Measurements from ENCODE around the gene RABL6. TPM values are rescaled to one million over a fixed set of nuclear protein-coding genes. Genes with fewer than 3 reads are reported as not detected.

RABL6 gene
- total and polyA plus RNA-seq, 2 donors (not counting 1 experiment from before 2014, with no cell fraction given), result 36.8 to 59.6 TPM

DNA sequence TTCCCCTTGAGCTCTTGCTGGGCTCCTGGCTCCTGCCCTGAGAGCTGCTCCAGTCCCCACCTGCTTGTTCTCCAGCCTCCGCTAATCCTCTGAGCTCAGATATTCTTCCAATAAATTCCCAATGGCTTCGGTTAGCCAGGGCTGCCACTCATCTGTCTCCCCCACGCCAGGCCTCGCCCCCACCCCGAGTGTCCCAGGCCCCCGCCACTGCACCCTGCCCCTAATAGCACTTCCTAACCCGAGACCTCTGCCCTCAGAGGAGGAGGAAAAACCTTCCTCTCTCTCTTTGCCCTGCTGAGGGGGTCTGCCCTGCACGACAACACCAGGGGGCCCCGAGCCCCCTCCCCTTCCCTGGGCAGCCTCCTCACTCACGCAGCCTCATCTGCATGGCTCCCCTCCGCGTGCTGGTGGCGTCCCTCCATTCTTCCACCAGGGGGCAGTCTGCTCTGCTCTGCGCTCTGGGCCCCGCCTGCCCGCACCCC is 38.0 kb upstream of the RABL6 start:
- H3K27me3 ChIP-seq (ENCODE audit: control insufficient read depth, insufficient read depth, low read length), result peaks cover 8% of the 10 kb centered on the region
- H3K9me3 ChIP-seq (ENCODE audit: control insufficient read depth, insufficient read depth, low read depth, low read length), result no peaks in the 10 kb centered on the region
- no peak for DNase-seq (ENCODE audit: low read depth in 2 of 2)
- no peak overlapping the region for H3K4me3 ChIP-seq (replicated peaks in 1 of 4; ENCODE audit: control extremely low read depth in 1 of 4, insufficient read depth in 1 of 4, low read depth in 3 of 4, low read length in 4 of 4)
- TF ChIP-seq, protein P1, sequence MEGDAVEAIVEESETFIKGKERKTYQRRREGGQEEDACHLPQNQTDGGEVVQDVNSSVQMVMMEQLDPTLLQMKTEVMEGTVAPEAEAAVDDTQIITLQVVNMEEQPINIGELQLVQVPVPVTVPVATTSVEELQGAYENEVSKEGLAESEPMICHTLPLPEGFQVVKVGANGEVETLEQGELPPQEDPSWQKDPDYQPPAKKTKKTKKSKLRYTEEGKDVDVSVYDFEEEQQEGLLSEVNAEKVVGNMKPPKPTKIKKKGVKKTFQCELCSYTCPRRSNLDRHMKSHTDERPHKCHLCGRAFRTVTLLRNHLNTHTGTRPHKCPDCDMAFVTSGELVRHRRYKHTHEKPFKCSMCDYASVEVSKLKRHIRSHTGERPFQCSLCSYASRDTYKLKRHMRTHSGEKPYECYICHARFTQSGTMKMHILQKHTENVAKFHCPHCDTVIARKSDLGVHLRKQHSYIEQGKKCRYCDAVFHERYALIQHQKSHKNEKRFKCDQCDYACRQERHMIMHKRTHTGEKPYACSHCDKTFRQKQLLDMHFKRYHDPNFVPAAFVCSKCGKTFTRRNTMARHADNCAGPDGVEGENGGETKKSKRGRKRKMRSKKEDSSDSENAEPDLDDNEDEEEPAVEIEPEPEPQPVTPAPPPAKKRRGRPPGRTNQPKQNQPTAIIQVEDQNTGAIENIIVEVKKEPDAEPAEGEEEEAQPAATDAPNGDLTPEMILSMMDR (conservative IDR thresholded peaks at IDR 0.05 in 1 of 2, IDR thresholded peaks at IDR 0.05 in 1 of 2; ENCODE audit: low read depth in 1 of 2, low read length in 2 of 2), result peak; percentile 34 to 53
- no peak for TF ChIP-seq EZH2 (IDR thresholded peaks at IDR 0.05; ENCODE audit: low read length, missing control alignments)
- H3K79me2 ChIP-seq (ENCODE audit: control insufficient read depth, insufficient read depth, low read length), result no peaks in the 10 kb centered on the region
- H4K20me1 ChIP-seq (ENCODE audit: control insufficient read depth, extremely low read depth, insufficient read depth, low read length), result no peaks in the 10 kb centered on the region
- no peak overlapping the region for H3K9ac ChIP-seq (ENCODE audit: insufficient read depth, low read length)
- no peak overlapping the region for H3K4me2 ChIP-seq (ENCODE audit: extremely low read depth, insufficient read depth, low read length)
- H2AFZ ChIP-seq (ENCODE audit: low read length), result no peak overlapping the region
- no peak overlapping the region for H3K27ac ChIP-seq (ENCODE audit: insufficient read depth, low read length)
- no peaks in the 10 kb centered on the region for H3K4me1 ChIP-seq (ENCODE audit: control insufficient read depth, extremely low read depth, insufficient read depth, low read length)
- H3K36me3 ChIP-seq (ENCODE audit: control insufficient read depth, insufficient read depth, low read length), result no peaks in the 10 kb centered on the region

DNA sequence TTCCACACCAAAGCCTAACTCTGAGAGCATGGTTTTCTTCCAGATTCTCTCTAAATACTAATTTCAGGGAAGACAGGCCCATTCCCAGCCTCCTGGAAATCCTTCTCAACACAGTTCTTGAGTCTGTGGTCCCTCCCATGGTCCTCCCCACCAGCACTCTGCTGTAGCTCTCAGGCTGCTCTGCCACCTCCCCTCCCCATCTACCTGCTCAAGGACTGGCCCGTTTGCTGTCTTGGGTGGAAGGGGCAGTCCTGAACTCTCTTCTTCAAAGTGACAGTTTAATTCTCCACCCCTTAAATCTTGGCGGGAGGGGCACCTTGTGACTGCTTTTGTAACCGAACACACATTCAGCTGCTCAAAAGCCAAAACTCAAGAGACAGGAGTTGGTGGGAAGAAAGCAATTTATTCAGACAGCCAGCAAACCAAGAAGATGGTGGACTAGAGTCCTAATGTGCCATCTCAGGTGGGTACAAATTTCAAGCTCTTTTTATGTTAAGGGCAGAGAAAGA is 35.8 kb upstream of the RABL6 start:
- H2AFZ ChIP-seq (ENCODE audit: low read length), result no peak overlapping the region
- no peak overlapping the region for H3K4me3 ChIP-seq (replicated peaks in 1 of 4; ENCODE audit: control extremely low read depth in 1 of 4, insufficient read depth in 1 of 4, low read depth in 3 of 4, low read length in 4 of 4)
- H3K27me3 ChIP-seq (ENCODE audit: control insufficient read depth, insufficient read depth, low read length), result peaks cover 5% of the 10 kb centered on the region
- H3K79me2 ChIP-seq (ENCODE audit: control insufficient read depth, insufficient read depth, low read length), result no peaks in the 10 kb centered on the region
- no peak overlapping the region for H3K4me2 ChIP-seq (ENCODE audit: extremely low read depth, insufficient read depth, low read length)
- H3K9me3 ChIP-seq (ENCODE audit: control insufficient read depth, insufficient read depth, low read depth, low read length), result no peaks in the 10 kb centered on the region
- no peaks in the 10 kb centered on the region for H3K36me3 ChIP-seq (ENCODE audit: control insufficient read depth, insufficient read depth, low read length)
- no peak for DNase-seq (ENCODE audit: low read depth in 2 of 2)
- no peaks in the 10 kb centered on the region for H3K4me1 ChIP-seq (ENCODE audit: control insufficient read depth, extremely low read depth, insufficient read depth, low read length)
- no peaks in the 10 kb centered on the region for H4K20me1 ChIP-seq (ENCODE audit: control insufficient read depth, extremely low read depth, insufficient read depth, low read length)
- H3K9ac ChIP-seq (ENCODE audit: insufficient read depth, low read length), result no peak overlapping the region
- TF ChIP-seq, protein P1 (conservative IDR thresholded peaks at IDR 0.05 in 1 of 2, IDR thresholded peaks at IDR 0.05 in 1 of 2; ENCODE audit: low read depth in 1 of 2, low read length in 2 of 2), result no peak
- TF ChIP-seq EZH2 (IDR thresholded peaks at IDR 0.05; ENCODE audit: low read length, missing control alignments), result no peak
- H3K27ac ChIP-seq (ENCODE audit: insufficient read depth, low read length), result no peak overlapping the region

DNA sequence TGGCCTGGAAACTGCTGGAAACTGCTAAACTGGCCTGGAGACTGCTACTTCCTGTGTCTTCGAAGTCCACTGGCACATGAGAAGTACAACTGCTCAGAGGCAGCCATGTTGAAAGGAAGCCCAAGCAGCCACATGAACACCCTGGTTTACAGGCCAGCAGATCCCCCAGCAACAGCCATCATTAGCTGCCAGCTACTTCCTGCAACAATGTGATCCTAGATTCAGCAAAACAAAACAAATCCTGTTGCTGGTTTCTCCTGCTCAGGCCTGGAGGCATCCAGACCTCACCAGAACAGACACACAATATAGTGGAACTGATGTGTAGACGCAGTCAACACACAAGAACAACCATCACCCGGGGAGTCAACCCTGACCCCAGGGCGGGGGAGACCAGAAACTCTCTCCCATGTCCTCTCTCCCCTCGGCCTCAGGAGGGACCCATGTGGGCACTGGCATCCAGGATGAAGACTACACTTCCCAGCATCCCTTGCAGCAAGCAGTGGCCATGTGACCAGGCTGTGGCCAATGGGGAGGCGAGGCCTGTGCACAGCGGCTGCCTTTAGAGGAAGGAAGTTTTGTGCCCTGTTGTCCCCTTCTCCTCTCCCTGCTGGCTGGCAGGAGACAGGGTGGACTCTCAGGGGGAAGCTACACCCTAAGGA is 34.2 kb upstream of the RABL6 start:
- Histone ChIP-seq H3K27me3 (ENCODE audit: control insufficient read depth, insufficient read depth, low read length) (peaks cover 11% of the 10 kb centered on the region), H3K27ac (ENCODE audit: insufficient read depth, low read length) (no peak overlapping the region), H3K4me1 (ENCODE audit: control insufficient read depth, extremely low read depth, insufficient read depth, low read length) (no peaks in the 10 kb centered on the region), H3K9me3 (ENCODE audit: control insufficient read depth, insufficient read depth, low read depth, low read length) (no peaks in the 10 kb centered on the region), H3K9ac (ENCODE audit: insufficient read depth, low read length) (no peak overlapping the region), H3K4me2 (ENCODE audit: extremely low read depth, insufficient read depth, low read length) (no peak overlapping the region), H3K36me3 (ENCODE audit: control insufficient read depth, insufficient read depth, low read length) (no peaks in the 10 kb centered on the region), H2AFZ (ENCODE audit: low read length) (no peak overlapping the region), H3K79me2 (ENCODE audit: control insufficient read depth, insufficient read depth, low read length) (no peaks in the 10 kb centered on the region), H3K4me3 (replicated peaks in 1 of 4; ENCODE audit: control extremely low read depth in 1 of 4, insufficient read depth in 1 of 4, low read depth in 3 of 4, low read length in 4 of 4) (no peak overlapping the region), H4K20me1 (ENCODE audit: control insufficient read depth, extremely low read depth, insufficient read depth, low read length) (no peaks in the 10 kb centered on the region)
- DNase-seq (ENCODE audit: low read depth in 2 of 2), result no peak
- TF ChIP-seq EZH2 (IDR thresholded peaks at IDR 0.05; ENCODE audit: low read length, missing control alignments), result no peak
- TF ChIP-seq, protein P1 (conservative IDR thresholded peaks at IDR 0.05 in 1 of 2, IDR thresholded peaks at IDR 0.05 in 1 of 2; ENCODE audit: low read depth in 1 of 2, low read length in 2 of 2), result no peak
